DOHH2 (cell line): ENCODE results near the gene ZNF764.

Source experiments
- H3F3A ChIP-seq: fragments of 200-600 bp; sonication (generic), shearing (Covaris generic); 2 replicates; pipeline ENCODE4 v1.6.0; 2016; ENCODE audit warnings: antibody characterized with exemption, mild to moderate bottlenecking; ENCODE audit not compliant: control insufficient read depth, insufficient read depth
- H3K27ac ChIP-seq: fragments of 200-600 bp; sonication (generic); 2 replicates; pipeline ENCODE4 v1.5.1; 2014; ENCODE audit warnings: low read depth, mild to moderate bottlenecking, low read length, moderate library complexity
- H3K27me3 ChIP-seq: fragments of 200-600 bp; sonication (generic); 2 replicates; pipeline ENCODE4 v1.6.1; 2014; ENCODE audit warnings: mild to moderate bottlenecking, low read length, mixed read lengths; ENCODE audit not compliant: control insufficient read depth
- H3K36me3 ChIP-seq: fragments of 200-600 bp; sonication (generic); 2 replicates; pipeline ENCODE4 v1.6.1; 2014; ENCODE audit warnings: mild to moderate bottlenecking, low read length, moderate library complexity, mixed read lengths; ENCODE audit not compliant: control insufficient read depth
- H3K4me1 ChIP-seq: fragments of 200-600 bp; sonication (generic); 2 replicates; pipeline ENCODE4 v1.6.1; 2014; ENCODE audit warnings: mild to moderate bottlenecking, low read length, mixed read lengths; ENCODE audit not compliant: control insufficient read depth
- H3K4me2 ChIP-seq: fragments of 200-600 bp; sonication (generic); 2 replicates; pipeline ENCODE4 v1.6.0; 2014; ENCODE audit warnings: mild to moderate bottlenecking, low read length, moderate library complexity
- H3K4me3 ChIP-seq: fragments of 200-600 bp; sonication (generic); 2 replicates; pipeline ENCODE4 v1.5.1; 2014; ENCODE audit warnings: mild to moderate bottlenecking, low read length, mixed read lengths
- H3K79me2 ChIP-seq: fragments of 200-600 bp; sonication (generic); 2 replicates; pipeline ENCODE4 v1.6.1; 2014; ENCODE audit warnings: mild to moderate bottlenecking, low read length, mixed read lengths; ENCODE audit not compliant: control insufficient read depth
- H3K9me2 ChIP-seq: fragments of 200-600 bp; sonication (generic); replicated peaks from 2 replicates; pipeline ENCODE4 v1.6.1; 2014; ENCODE audit warnings: mild to moderate bottlenecking, low read length, mixed read lengths; ENCODE audit not compliant: control insufficient read depth
- H3K9me3 ChIP-seq: fragments of 200-600 bp; sonication (generic); 2 replicates; pipeline ENCODE4 v1.6.1; 2014; ENCODE audit warnings: antibody characterized with exemption, low read length, mixed read lengths; ENCODE audit not compliant: control insufficient read depth, insufficient read depth
- H4K20me1 ChIP-seq: fragments of 200-600 bp; sonication (generic); 2 replicates; pipeline ENCODE4 v1.6.0; 2014; ENCODE audit warnings: low read depth, mild to moderate bottlenecking, antibody characterized with exemption, low read length, moderate library complexity; ENCODE audit not compliant: control insufficient read depth, insufficient read depth
- EZH2phosphoT487 ChIP-seq: fragments of 200-600 bp; sonication (generic); IDR thresholded peaks from 2 replicates; pipeline ENCODE4 v1.6.1; 2017; ENCODE audit warnings: borderline replicate concordance, mild to moderate bottlenecking, antibody characterized with exemption, low read length, moderate library complexity, mixed read lengths
- TF ChIP-seq, protein P1 (sequence below): fragments of 200-600 bp; sonication (generic); IDR thresholded peaks from one replicate; pipeline ENCODE4 v1.5.1; 2014; ENCODE audit warnings: antibody characterized with exemption, mild to moderate bottlenecking, low read depth, low read length; ENCODE audit not compliant: poor library complexity, severe bottlenecking

The ZNF764 gene

DNA sequence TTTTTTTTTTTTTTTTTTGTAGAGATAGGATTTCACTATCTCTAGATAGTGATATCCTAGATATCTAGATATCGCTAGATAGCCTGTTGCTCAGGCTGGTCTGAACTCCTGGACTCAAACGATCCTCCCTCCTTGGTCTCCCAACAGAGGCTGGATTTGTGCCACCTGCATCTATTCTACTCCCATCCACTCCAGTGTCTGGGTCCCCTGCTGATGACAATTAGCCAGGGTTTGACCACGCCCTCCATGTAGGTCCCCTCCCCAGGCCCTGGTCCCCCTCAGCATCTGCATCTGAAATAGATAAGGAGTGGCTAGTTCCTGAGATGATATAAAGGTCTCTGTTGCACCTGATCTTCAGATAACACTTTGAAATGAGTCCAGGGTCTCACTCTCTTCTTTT lies 11.1 kb upstream of the ZNF764 start:
- no peak overlapping the region for H3K27ac ChIP-seq

DNA sequence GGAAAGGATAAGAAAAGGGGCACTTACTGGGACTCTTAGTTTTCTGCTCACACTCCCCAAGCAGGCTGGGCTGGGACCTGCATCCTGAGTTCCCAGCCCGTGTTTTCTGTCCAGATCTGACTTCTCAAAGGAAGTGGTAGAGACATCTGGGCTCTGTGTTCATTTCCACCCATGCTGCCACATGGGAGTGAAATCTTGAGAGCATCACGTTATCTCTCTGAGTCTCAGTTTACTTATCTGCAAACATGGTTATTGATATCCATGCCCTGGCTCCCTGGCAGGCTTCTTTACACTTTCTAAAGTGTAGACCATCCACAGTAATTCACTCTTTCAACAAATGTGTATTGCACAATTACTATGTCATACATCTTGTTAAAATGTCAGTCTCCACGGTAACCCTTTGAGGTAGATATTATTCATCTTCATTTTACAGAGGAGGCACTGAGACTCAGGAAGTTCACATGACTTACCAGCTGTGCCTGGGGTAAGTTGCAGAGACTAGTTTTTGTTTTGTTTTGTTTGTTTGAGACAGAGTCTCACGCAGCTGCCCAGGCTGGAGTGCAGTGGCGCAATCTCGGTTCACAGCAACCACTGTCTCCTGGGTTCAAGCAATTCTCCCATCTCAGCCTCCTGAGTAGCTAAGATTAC lies 9.9 kb upstream of the ZNF764 start:
- Histone ChIP-seq H4K20me1 (no peaks in the 10 kb centered on the region), H3K9me2 (no peaks in the 10 kb centered on the region), H3F3A (peaks cover 6% of the 10 kb centered on the region), H3K4me1 (peaks cover 45% of the 10 kb centered on the region), H3K4me3 (peak overlapping the region; percentile 36), H3K9me3 (no peaks in the 10 kb centered on the region), H3K27me3 (no peaks in the 10 kb centered on the region), H3K36me3 (peaks cover 3% of the 10 kb centered on the region; the same call in 1 of the 2 replicates), H3K27ac (peak overlapping the region; percentile 41), H3K4me2 (peak overlapping the region; percentile 51), H3K79me2 (peaks cover 19% of the 10 kb centered on the region)
- TF ChIP-seq EZH2phosphoT487 = no peak
- TF ChIP-seq, protein P1, sequence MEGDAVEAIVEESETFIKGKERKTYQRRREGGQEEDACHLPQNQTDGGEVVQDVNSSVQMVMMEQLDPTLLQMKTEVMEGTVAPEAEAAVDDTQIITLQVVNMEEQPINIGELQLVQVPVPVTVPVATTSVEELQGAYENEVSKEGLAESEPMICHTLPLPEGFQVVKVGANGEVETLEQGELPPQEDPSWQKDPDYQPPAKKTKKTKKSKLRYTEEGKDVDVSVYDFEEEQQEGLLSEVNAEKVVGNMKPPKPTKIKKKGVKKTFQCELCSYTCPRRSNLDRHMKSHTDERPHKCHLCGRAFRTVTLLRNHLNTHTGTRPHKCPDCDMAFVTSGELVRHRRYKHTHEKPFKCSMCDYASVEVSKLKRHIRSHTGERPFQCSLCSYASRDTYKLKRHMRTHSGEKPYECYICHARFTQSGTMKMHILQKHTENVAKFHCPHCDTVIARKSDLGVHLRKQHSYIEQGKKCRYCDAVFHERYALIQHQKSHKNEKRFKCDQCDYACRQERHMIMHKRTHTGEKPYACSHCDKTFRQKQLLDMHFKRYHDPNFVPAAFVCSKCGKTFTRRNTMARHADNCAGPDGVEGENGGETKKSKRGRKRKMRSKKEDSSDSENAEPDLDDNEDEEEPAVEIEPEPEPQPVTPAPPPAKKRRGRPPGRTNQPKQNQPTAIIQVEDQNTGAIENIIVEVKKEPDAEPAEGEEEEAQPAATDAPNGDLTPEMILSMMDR = no peak

More for the DNA sequence above, 11.1 kb upstream of the ZNF764 start:
- no peaks in the 10 kb centered on the region for H3K9me2 ChIP-seq
- H3K9me3 ChIP-seq = no peaks in the 10 kb centered on the region
- peak overlapping the region; percentile 51 for H3K4me2 ChIP-seq
- H3K4me3 ChIP-seq = no peak overlapping the region
- TF ChIP-seq, protein P1 = no peak
- TF ChIP-seq EZH2phosphoT487 = no peak
- peaks cover 28% of the 10 kb centered on the region for H3K79me2 ChIP-seq
- H4K20me1 ChIP-seq = no peaks in the 10 kb centered on the region
- peaks cover 6% of the 10 kb centered on the region for H3F3A ChIP-seq
- H3K36me3 ChIP-seq = peaks cover 3% of the 10 kb centered on the region; the same call in 1 of the 2 replicates
- no peaks in the 10 kb centered on the region for H3K27me3 ChIP-seq
- peaks cover 49% of the 10 kb centered on the region for H3K4me1 ChIP-seq

DNA sequence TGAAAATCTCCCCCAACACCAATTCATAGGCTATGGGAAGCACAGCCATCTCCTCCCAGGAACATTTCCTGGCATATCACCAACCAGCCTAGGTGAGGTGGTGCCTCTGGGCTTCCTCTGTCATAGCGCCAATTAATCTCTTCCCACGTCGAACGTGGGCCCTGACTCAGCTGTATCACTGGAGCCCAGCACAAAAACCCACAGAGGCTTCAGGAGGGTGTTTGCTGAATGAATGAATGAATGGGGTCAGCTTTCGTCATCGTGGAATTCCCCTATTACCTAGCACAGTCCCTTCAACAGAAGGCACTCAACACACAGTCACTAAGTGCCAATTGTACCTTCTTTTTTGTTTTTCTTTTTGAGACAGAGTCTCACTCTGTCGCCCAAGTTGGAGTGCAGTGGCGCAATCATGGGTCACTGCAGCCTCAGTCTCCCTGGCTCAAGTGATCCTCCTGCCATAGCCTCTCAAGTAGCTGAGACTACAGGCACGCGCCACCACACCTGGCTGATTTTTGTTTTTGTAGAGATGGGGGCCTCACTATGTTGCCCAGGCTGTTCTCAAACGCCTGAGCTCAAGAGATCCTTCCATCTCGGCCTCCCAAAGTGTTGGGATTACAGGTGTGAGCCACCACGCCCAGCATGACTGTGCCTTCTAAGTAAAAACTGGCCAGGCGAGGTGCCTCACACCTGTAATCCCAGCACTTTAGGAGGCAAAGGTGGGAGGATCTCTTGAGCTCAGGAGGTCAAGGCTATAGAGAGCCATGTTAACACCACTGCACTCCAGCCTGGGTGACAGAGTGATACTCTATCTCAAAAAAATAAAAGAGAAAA lies 9.2 kb upstream of the ZNF764 start:
- no peaks in the 10 kb centered on the region for H4K20me1 ChIP-seq
- no peaks in the 10 kb centered on the region for H3K9me2 ChIP-seq
- H3K36me3 ChIP-seq = peaks cover 3% of the 10 kb centered on the region; the same call in 1 of the 2 replicates
- no peak for TF ChIP-seq EZH2phosphoT487
- TF ChIP-seq, protein P1 = no peak
- peaks cover 39% of the 10 kb centered on the region for H3K4me1 ChIP-seq
- peaks cover 6% of the 10 kb centered on the region for H3F3A ChIP-seq
- no peak overlapping the region for H3K4me3 ChIP-seq
- no peaks in the 10 kb centered on the region for H3K9me3 ChIP-seq
- H3K27me3 ChIP-seq = no peaks in the 10 kb centered on the region
- peak overlapping the region; percentile 51 for H3K4me2 ChIP-seq
- no peak overlapping the region for H3K27ac ChIP-seq
- H3K79me2 ChIP-seq = peaks cover 11% of the 10 kb centered on the region
